NT2/D1 (cell line): Measurements from ENCODE around the gene STMP1.
"Not testable (repeated sequence)": the region's sequence is repeated elsewhere in the genome, so short reads cannot be mapped to it uniquely, and the experiment has no call there.

Source experiments
- DNase-seq: peaks from one replicate; pipeline ENCODE4 v3.0.0-alpha.2; 2011; ENCODE audit warnings: low read depth, low spot score
- H3K27me3 ChIP-seq: 2 replicates; pipeline ENCODE4 v1.6.0; 2011; ENCODE audit warnings: mild to moderate bottlenecking; ENCODE audit not compliant: insufficient read length, insufficient read depth
- H3K36me3 ChIP-seq: 2 replicates; pipeline ENCODE4 v1.6.1; 2011; ENCODE audit warnings: mild to moderate bottlenecking, low read length, mixed read lengths; ENCODE audit not compliant: insufficient read depth, insufficient read length
- H3K4me1 ChIP-seq: 2 replicates; pipeline ENCODE4 v1.5.1; 2011; ENCODE audit not compliant: insufficient read depth, insufficient read length
- H3K4me3 ChIP-seq: 2 replicates; pipeline ENCODE4 v1.5.1; 2011; ENCODE audit warnings: low read depth; ENCODE audit not compliant: insufficient read length
- H3K9ac ChIP-seq: 2 replicates; pipeline ENCODE4 v1.6.0; 2011; ENCODE audit warnings: low read depth; ENCODE audit not compliant: insufficient read length
- H3K9me3 ChIP-seq: 2 replicates; pipeline ENCODE4 v1.5.1; 2011; ENCODE audit warnings: mild to moderate bottlenecking, low read length; ENCODE audit not compliant: insufficient read depth
- SUZ12 ChIP-seq: IDR thresholded peaks from 2 replicates; pipeline ENCODE4 v1.6.1; 2011; ENCODE audit not compliant: insufficient read length, insufficient read depth; ENCODE audit errors: extremely low read depth
- YY1 ChIP-seq: IDR thresholded peaks from 2 replicates; pipeline ENCODE4 v1.6.1; 2011; ENCODE audit not compliant: insufficient read length, insufficient read depth
- ZNF274 ChIP-seq: IDR thresholded peaks from 2 replicates; pipeline ENCODE4 v1.6.1; 2011; ENCODE audit warnings: mild to moderate bottlenecking, low read depth, low read length

Gene STMP1

GRCh38 chr7:135662373-135663114 lies at the start of gene STMP1:
TSS of gene STMP1 (plus strand) at chr7:135662514.
- Histone ChIP-seq H3K4me1 (no peaks in the 10 kb centered on the region), H3K4me3 (peak within 1 kb of the TSS; percentile 89), H3K36me3 (peaks cover 3% of the 10 kb centered on the region), H3K27me3 (no peaks in the 10 kb centered on the region), H3K9ac (peak within 1 kb of the TSS; percentile 96), H3K9me3 (no peaks in the 10 kb centered on the region)
- DNase-seq = peak; percentile 97
- TF ChIP-seq ZNF274 (no peak), SUZ12 (no peak), YY1 (no peak)

GRCh38 chr7:135616136-135616535 lies 46.2 kb upstream of the STMP1 start:
- H3K27me3 ChIP-seq = no peaks in the 10 kb centered on the region
- H3K36me3 ChIP-seq = peaks cover 72% of the 10 kb centered on the region
- no peaks in the 10 kb centered on the region for H3K4me1 ChIP-seq
- TF ChIP-seq ZNF274 (no peak), SUZ12 (no peak), YY1 (no peak)
- no peak for DNase-seq
- H3K9ac ChIP-seq = no peak overlapping the region
- H3K9me3 ChIP-seq = no peaks in the 10 kb centered on the region
- no peak overlapping the region for H3K4me3 ChIP-seq

GRCh38 chr7:135617781-135618180 lies 44.5 kb upstream of the STMP1 start:
- H3K4me3 ChIP-seq = no peak overlapping the region
- no peak overlapping the region for H3K9ac ChIP-seq
- H3K9me3 ChIP-seq = no peaks in the 10 kb centered on the region
- DNase-seq = no peak
- H3K36me3 ChIP-seq = peaks cover 73% of the 10 kb centered on the region
- TF ChIP-seq SUZ12 (no peak), ZNF274 (no peak), YY1 (no peak)
- H3K4me1 ChIP-seq = no peaks in the 10 kb centered on the region
- H3K27me3 ChIP-seq = no peaks in the 10 kb centered on the region

- TF ChIP-seq SUZ12 (no peak), YY1 (no peak), ZNF274 (no peak)
- no peaks in the 10 kb centered on the region for H3K4me1 ChIP-seq
- no peaks in the 10 kb centered on the region for H3K27me3 ChIP-seq
- no peak overlapping the region for H3K4me3 ChIP-seq
- peaks cover 78% of the 10 kb centered on the region for H3K36me3 ChIP-seq
- no peaks in the 10 kb centered on the region for H3K9me3 ChIP-seq
- DNase-seq = no peak
- no peak overlapping the region for H3K9ac ChIP-seq
These were observed 43.8 kb upstream of the STMP1 start for GRCh38 chr7:135618510-135618909.

- H3K27me3 ChIP-seq = no peaks in the 10 kb centered on the region
- no peak overlapping the region for H3K4me3 ChIP-seq
- peaks cover 74% of the 10 kb centered on the region for H3K36me3 ChIP-seq
- H3K9ac ChIP-seq = no peak overlapping the region
- H3K9me3 ChIP-seq = no peaks in the 10 kb centered on the region
- DNase-seq = no peak
- no peak for TF ChIP-seq SUZ12
- no peak for TF ChIP-seq ZNF274
- no peak for TF ChIP-seq YY1
- no peaks in the 10 kb centered on the region for H3K4me1 ChIP-seq
These were observed 41.9 kb upstream of the STMP1 start for GRCh38 chr7:135620447-135620846.

- DNase-seq = peak; percentile 44
- H3K27me3 ChIP-seq = no peaks in the 10 kb centered on the region
- H3K36me3 ChIP-seq = peaks cover 76% of the 10 kb centered on the region
- no peak overlapping the region for H3K9ac ChIP-seq
- H3K9me3 ChIP-seq = no peaks in the 10 kb centered on the region
- no peak overlapping the region for H3K4me3 ChIP-seq
- no peak for TF ChIP-seq ZNF274
- no peak for TF ChIP-seq YY1
- TF ChIP-seq SUZ12 = no peak
- no peaks in the 10 kb centered on the region for H3K4me1 ChIP-seq
These were observed 41.1 kb upstream of the STMP1 start for GRCh38 chr7:135620980-135621850.

- Histone ChIP-seq H3K36me3 (peaks cover 79% of the 10 kb centered on the region), H3K9ac (no peak overlapping the region), H3K9me3 (no peaks in the 10 kb centered on the region), H3K4me3 (no peak overlapping the region), H3K27me3 (no peaks in the 10 kb centered on the region), H3K4me1 (no peaks in the 10 kb centered on the region)
- TF ChIP-seq SUZ12 = no peak
- no peak for TF ChIP-seq ZNF274
- no peak for DNase-seq
These were observed 28.0 kb upstream of the STMP1 start for GRCh38 chr7:135634191-135634878.

- DNase-seq, H3K4me1 ChIP-seq, H3K4me3 ChIP-seq, H3K27me3 ChIP-seq, H3K9ac ChIP-seq, H3K9me3 ChIP-seq: not testable (repeated sequence)
- H3K36me3 ChIP-seq = peaks cover 79% of the 10 kb centered on the region
These were observed 22.6 kb upstream of the STMP1 start for GRCh38 chr7:135639690-135640089.
